Testis (tissue), 2 donors: Measurements from ENCODE around the gene OTOG.

Source experiments
- CTCF ChIP-seq, 3 experiments: fragments of 450-650 bp in 2 of 3; fragments of 200-600 bp in 1 of 3; sonication (generic) in 1 of 3; IDR thresholded peaks; one replicate each; pipeline ENCODE4 v1.5.1; 2016 to 2019; ENCODE audit warnings: antibody characterized with exemption in 3 of 3, mild to moderate bottlenecking in 2 of 3, moderate library complexity in 1 of 3
- POLR2A ChIP-seq: fragments of 450-650 bp; IDR thresholded peaks from one replicate; pipeline ENCODE4 v1.6.1; 2017; ENCODE audit warnings: antibody characterized with exemption, mild to moderate bottlenecking, moderate library complexity

GRCh38 chr11:17579451-17579850, 32.4 kb downstream of the OTOG start:
- TF ChIP-seq CTCF (IDR thresholded peaks at IDR 0.05) = no peak
- no peak for TF ChIP-seq POLR2A
